Sigmoid colon (tissue), 4 donors: ENCODE measurements around the gene UGT3A1.

Experiments used
- CTCF ChIP-seq, 4 experiments: fragments of 450-650 bp in 3 of 4; fragments of 200-600 bp in 1 of 4; IDR thresholded peaks; one replicate each; pipeline ENCODE4 v1.5.1; 2016 to 2019; ENCODE audit warnings: antibody characterized with exemption in 4 of 4, mild to moderate bottlenecking in 3 of 4, moderate library complexity in 2 of 4
- EP300 ChIP-seq, 4 donors: sonication (generic); formaldehyde crosslinking; IDR thresholded peaks; one replicate each; pipeline ENCODE4 v1.6.1; 2017; ENCODE audit warnings: antibody characterized with exemption in 4 of 4
- POLR2A ChIP-seq, 2 donors: fragments of 450-650 bp; IDR thresholded peaks; one replicate each; pipeline ENCODE4 v1.6.1; 2016; ENCODE audit warnings: antibody characterized with exemption in 2 of 2, mild to moderate bottlenecking in 2 of 2, moderate library complexity in 2 of 2
- POLR2AphosphoS5 ChIP-seq, 4 donors: sonication (generic); formaldehyde crosslinking; IDR thresholded peaks; one replicate each; pipeline ENCODE4 v1.6.1; 2017; ENCODE audit warnings: antibody characterized with exemption in 4 of 4

- TF ChIP-seq POLR2AphosphoS5 (IDR thresholded peaks at IDR 0.05), result no peak
- no peak for TF ChIP-seq CTCF (IDR thresholded peaks at IDR 0.05)
- no peak for TF ChIP-seq POLR2A (IDR thresholded peaks at IDR 0.05)
- no peak for TF ChIP-seq EP300 (IDR thresholded peaks at IDR 0.05)
These were observed 68.7 kb downstream of the UGT3A1 start for GRCh38 chr5:35922468-35922867.
